PC-3 (cell line): ENCODE data around the gene HCFC1R1.

ENCODE experiments used
- CTCF ChIP-seq: fragments of 300-600 bp; sonication (generic); conservative IDR thresholded peaks from 2 replicates; pipeline ENCODE4 v1.5.1; 2017; ENCODE audit warnings: antibody characterized with exemption, low read depth, mild to moderate bottlenecking, low read length
- EZH2 ChIP-seq: fragments of 300-600 bp; sonication (generic); IDR thresholded peaks from one replicate; pipeline ENCODE4 v1.6.1; 2017; ENCODE audit warnings: antibody characterized with exemption, mild to moderate bottlenecking, low read length; ENCODE audit not compliant: unreplicated experiment

- no peak for TF ChIP-seq CTCF
- TF ChIP-seq EZH2: no peak
Observed at GRCh38 chr16:2975161-2975795, 48.5 kb downstream of the HCFC1R1 start.
